Stimulated activated naive CD4-positive, alpha-beta T cell (primary cell): ENCODE results near the gene KCTD17.
A peak's percentile ranks its signal among the peaks of the same experiment; 100 is the strongest.

Experiments
- DNase-seq, 6 experiments: peaks; one replicate each; lab custom pipeline; 2025; lab: John Stamatoyannopoulos, UW

Gene KCTD17, protein sequence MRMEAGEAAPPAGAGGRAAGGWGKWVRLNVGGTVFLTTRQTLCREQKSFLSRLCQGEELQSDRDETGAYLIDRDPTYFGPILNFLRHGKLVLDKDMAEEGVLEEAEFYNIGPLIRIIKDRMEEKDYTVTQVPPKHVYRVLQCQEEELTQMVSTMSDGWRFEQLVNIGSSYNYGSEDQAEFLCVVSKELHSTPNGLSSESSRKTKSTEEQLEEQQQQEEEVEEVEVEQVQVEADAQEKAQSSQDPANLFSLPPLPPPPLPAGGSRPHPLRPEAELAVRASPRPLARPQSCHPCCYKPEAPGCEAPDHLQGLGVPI

DNA sequence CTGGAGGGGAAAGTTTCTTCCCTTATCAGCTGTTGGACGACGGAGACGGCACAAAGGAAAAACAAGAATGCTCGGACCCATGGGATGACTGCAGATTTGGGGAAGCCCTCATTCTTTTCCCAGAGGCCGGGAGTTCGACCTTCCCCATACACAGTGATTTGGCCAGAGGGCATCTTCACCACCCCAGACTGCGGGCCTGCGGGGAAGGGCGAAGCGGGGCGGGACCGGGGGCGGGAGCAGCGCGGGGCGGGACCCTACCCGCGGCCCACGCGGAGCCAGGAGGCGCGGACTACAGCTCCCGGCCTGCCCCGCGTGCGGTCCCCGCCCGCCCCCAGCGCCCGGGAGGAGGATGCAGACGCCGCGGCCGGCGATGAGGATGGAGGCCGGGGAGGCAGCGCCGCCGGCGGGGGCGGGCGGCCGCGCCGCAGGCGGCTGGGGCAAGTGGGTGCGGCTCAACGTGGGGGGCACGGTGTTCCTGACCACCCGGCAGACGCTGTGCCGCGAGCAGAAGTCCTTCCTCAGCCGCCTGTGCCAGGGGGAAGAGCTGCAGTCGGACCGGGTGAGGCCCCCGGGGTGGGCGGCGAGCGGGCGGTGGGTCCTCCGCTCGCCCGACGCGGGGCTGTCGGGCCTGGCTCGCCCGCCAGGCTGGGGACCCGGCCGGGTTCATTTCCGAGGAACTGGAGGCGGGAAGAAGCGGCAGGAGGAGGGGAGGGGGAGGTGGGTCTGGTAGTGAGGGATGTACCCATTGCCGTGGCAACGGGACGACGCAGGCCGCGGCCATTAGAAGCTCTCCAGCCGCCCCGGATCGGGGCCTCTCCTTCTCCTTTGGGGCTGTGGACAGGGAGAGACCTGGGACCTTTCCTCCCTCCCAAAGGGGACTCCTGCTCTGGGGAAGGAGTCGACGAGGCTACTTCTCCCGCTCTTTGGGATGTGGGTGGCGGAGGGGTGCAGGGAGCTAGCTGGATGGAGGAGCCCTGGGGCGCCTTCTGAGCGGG is at the start of gene KCTD17:
KCTD17 (plus strand) TSS at position 352 of the 995 bp plus-strand sequence; CDS start at position 371, 19 bp downstream.
- DNase-seq = peak; percentile 34 to 66 (median 54)

DNA sequence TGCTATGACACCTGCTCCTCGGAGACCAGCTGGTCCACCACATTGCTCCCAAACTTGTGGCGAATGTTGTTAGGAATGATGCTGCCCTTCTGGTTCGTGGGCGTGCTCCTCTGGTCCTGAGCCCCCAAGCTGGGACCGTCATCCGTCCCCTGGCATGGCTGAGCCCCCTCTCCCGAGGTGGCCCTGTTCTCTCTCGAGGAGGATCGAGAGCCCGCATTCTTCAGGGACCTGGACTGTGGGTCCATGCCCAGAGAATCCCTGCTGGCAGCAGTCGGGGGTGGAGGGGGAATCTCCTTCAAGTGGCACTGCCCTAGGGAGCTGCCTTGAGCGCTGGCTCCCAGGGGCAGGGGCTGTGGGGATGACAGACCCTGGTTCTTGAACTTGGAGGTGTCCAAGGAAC is 49.7 kb upstream of the KCTD17 start:
- DNase-seq = no peak

DNA sequence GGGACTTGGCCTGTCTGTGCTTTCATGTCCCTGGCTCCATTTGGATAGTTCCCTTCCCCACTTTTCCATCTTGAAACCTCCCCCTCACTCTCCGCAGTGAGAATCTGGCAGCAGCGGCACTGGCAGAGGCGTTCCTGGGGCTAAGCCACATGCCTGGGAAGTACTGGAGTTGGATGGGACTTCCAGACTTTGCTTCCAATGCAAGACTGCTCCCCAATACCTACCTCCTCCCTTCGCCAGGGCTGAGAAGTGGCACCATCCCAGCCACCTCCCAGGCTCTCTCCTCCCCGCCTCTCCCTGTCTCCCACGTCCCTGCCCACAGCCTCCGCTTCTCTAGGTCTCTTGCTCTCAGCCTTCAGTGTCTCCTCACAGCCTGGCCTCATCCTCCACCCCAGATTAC is 48.9 kb upstream of the KCTD17 start:
- DNase-seq = no peak

DNA sequence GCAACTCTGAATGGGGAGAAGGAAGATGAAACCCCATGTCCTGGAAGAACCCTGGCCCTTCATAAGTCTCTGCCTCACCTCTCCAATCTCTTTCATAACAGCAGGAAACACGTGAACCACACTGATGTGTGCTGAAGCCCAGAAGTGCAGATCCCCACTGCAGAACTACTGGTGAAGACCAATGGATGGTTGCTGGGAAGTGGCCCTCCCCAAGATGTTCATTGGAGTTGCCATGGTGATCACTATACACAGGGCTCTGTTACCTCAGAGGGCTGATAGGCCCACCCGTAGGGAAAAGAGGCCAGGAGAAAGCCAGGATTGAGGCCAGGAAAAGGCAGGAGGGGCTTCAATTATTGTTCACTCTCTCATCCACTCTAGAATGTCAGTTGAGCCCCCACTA is 43.9 kb upstream of the KCTD17 start:
- no peak for DNase-seq

DNA sequence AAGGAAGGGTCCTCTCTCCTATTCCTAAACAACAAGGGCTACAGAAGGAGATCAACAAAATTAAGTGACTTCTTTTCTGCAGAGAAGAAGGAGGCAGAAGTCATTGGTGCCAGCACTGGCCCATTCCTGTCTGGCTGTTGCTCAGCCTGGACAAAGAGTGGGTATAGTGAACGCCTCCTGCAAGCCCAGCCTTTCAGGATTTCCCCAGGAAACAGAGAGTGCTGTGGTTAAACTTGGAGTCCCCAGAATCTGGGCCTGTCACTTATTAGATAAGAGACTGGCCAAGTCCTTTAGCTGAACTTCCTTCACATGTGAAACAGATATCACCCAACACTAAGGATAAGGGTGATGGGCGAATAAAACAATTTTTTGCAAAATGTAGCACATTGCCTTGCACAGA is 43.2 kb upstream of the KCTD17 start:
- DNase-seq = no peak

DNA sequence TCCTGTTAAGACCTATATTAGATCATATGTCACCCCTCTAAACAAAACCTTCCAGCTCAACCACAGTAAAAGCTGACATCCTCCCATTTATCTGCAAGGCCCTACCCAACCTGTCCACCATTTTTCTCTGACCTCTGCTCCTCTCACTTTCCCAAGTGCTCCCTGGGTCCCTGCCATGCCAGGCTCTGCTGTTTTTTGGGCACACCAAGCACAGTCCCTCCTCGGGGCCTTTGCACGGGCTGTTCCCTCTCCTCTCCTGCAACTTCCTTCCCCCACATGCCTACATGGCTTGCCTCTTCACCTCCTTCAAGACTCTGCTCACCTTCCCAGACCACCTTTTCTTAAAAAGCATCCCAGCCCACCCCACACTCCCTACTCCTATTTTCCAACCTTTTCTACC is 42.1 kb upstream of the KCTD17 start:
- no peak for DNase-seq

DNA sequence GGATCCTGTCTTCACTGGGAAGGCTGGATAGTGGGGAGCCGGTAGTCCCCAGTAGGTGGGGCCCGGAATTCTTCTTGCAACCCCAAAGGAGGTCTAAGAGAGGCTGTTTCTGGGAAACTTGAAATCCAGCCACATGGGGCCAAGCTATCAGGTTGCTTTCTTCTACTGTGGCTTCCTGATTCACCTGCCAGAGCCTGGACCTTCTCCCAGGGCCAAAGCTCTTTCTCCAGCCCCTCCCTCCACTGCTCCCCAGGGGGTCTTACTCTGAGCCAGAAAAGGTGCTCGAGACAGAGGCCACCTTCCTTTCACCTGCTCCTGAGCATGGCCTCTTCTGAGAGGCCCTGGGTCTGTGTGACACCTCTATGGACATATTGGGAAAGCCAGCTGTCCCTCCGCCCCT is 41.4 kb upstream of the KCTD17 start:
- DNase-seq = no peak

DNA sequence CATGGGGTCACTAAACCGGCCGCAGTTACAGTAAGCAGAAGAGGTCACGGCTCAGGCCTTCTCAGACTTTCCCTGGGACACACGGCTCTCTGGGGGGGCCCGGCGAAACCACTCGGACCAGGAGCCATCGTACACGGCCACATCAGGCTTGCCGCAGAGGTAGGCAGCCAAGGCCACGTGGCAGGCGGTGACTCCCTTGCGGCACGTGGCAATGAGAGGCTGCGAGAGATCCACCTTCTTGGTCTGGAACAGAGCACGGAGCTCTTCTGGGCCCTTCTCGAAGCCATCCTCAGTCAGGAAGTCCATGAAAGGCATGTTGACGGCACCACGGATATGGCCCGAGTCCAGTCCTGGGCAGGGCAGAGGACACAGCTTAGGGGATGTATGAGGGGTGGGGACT is 40.6 kb upstream of the KCTD17 start:
- DNase-seq = no peak

DNA sequence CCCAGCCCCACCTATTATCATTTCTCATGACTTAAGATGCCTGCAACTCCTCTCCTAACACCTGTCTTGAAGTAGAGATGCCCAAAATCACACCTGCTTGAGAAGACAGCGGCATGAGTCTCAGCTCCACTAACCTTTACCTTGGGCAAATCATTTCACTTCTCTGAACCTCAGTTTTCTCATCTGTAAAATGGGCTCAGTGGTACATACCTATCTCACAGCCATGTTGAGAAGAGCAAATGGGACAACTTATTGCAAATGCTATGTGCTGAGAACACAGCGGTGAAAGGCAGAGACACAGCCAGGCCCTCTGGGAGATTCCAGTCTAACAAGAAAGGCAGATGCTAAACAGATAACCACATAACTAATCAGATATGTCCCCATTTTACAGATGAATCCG is 40.1 kb upstream of the KCTD17 start:
- no peak for DNase-seq

DNA sequence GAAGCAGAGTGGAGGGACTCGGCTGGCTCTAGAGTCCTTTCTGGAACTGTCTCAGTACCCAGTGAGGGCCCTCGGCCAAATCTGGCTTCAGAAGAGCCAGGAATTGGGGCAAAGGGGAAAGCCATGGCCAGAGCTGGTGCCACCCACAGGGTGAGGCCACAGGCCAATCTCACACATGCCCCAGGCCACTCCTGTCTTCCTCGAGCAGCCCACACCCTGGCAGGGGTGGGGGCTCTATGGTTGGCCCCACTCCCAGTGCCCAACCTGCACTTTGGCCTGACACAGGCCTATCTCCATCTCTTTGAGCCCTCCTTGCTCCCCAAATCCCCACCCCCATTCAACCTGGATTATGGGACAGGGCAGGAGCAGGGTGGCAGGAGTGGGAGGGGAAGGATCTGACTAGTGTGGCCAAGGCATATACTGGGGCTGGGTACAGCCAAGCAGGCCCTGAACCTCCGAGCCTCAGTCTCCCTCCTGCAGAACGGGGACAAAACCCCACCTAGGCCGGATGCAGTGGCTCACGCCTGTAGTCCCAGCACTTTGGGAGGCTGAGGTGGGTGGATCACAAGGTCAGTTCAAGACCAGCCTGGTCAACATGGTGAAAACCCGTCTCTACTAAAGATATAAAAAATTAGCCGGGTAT is 39.2 kb upstream of the KCTD17 start:
- DNase-seq = no peak

DNA sequence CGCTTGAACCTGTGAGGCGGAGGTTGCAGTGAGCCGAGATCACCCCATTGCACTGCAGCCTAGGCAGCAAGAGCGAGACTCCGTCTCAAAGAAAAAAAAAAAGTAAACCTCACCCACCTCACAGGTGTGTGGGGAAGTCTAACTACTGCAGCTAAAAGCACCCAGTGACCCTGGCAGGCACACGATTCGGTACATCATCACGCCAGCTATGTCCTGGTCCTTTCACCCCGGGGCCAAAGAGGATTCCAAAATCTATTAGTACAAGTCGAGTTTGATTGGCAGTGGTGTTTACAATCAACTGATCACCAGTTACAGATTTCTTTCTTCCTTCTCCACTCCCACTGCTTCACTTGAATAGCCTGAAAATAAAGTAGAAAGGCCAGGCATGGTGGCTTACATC is 38.6 kb upstream of the KCTD17 start:
- no peak for DNase-seq

DNA sequence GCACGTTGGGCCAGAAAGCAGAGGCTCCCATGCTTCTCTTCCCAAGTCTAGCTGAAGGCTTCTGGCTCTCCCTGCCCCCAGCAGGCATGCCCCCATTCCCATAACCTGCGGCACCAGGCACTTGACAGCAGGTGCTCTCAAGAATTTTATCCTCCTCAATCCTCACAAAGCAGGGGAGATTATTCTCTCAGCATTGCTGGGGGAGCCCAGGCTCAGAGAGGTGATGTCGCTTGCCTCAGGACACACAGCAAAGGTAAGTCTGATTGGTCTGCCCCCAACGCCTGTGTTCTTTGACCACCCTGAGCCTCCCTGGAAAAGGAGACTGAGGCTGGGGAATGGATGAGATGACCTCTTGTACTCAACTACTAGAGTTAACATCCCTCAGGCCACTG is 37.1 kb upstream of the KCTD17 start:
- no peak for DNase-seq

DNA sequence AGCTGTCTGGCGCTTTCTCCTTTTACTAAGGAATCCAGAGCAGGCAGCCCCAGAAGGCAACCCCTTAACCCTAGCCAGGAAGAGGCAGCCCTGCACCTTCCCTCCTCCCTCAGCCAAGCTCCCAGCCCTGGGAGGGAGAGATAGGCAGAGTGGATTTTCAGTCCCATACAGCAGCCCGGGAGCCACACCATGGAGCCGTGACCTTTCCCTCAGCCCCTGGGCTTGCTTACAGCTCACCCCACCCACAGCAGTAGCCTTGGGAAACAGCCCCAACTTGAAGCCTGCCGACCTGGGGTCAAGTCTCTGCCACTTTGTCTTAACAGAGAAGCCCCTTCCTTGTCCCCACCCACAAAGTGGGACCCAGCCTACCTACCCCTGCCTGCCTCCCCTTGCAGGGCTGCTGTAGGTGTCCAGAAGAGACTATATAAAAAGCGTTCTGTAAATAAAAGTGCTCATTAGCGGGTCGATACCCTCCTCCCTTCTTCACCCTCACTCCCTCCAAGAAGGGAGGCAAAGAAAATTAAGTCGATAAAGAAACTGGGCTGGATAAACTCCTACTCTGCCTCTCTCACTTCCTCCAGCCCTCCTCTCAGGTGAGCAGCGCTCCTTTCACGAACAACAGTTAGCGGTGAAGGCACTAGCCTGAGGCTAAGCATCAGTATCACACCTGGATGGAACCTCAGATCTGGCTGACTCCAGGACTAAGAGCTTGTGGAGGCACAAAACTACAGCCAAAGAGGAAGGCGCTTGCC is 36.5 kb upstream of the KCTD17 start:
- no peak for DNase-seq

DNA sequence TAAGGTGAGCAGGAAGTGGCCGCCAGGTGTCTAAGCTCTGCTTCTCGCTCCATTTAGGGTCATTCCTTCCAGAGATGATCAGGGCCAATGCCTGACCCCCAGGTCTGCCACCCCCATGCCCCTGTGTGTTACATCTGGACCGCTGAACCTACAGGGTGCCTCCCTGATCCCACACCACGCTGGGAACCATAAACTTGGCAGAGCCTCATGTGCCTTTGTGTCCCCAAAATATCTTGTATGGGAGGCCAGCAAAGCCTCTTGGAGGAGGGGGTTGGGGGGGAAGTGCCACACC is 36.0 kb upstream of the KCTD17 start:
- no peak for DNase-seq

DNA sequence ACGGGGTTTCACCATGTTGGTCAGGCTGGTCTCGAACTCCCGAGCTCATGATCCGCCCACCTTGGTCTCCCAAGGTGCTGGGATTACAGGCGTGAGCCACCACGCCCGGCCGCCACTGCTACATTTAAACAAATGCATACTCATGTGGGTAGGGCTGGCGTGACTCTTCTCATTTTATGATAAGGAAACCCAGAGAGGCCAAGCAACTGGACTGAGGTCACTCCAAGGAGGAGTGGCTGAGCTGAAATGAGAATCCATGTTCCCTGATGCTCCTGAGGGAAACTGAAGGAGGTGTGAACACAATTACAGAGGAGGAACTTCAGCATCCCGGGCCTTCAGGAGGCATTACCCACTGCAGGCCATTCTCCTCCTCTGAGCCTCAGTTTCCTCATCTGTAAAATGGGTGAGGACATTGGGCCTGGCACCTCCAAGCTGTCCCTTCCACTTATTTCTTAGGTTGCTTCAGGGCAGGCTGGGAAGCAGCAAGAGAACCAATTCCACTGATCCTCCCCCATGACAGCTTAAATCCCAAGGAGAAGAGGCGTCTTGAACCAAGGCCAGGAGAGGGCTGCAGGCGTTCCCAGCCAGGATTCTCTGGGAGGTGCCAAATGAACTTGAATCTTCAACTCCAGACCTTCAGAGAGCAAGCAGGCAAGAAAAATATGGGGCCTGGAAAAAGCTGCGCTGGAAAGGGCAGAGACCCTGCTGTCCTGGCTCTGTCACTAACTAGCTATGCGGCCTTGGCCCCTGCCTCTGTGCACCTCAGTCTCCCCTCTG is 35.2 kb upstream of the KCTD17 start:
- no peak for DNase-seq

DNA sequence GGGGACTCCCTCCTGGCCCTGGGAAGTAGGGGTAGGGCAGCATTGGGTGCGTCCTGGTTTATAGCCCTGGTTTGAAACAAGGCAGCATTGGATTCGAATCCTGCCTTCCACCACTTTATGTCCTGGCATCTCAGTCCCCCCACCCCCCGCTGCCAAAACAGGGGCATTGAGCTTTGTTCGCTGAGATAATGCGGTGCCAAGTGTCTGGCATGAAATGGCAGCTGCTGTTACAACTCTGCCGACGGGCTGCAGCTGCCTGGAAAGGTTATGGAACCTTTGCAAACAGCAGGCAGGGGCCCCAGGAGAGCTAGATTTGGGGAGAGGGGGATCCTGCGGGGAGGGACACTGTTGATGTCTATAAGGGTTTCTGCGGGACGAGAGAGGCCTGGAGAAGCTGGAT is 34.2 kb upstream of the KCTD17 start:
- DNase-seq = no peak

DNA sequence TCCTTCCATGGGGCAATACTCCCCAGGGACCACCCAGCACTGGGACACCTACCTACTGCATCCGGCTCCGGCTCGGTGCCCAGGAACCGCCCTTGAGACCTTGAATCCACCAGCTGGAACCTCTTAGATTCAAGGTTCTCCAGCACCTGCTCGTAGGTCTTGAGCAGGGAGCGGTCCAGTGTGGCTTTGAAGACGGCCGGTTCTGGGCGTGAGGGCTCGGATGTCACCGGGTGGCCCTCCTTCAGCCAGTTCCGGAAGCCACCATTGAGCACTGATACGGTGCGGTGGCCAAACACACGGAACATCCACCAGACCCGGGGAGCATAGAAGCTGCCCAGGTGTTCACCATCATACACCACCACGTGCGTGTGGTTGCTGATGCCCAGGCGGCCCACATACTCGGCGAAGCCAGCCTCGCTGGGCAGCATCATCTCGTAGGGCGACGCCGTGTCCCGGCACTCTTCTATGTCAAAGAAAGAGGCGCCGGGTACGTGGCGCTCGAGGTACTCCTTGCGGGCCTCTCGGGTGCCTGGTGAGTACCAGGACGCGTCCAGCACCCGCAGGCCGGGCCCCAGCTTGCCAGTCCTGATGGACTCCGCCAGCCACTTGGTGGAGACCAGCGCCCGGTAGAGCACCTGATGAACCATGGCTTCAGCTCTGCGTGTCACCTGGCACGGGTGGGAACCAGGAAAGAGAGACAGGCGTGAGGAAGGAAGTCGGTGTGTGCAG is 33.3 kb upstream of the KCTD17 start:
- no peak for DNase-seq

DNA sequence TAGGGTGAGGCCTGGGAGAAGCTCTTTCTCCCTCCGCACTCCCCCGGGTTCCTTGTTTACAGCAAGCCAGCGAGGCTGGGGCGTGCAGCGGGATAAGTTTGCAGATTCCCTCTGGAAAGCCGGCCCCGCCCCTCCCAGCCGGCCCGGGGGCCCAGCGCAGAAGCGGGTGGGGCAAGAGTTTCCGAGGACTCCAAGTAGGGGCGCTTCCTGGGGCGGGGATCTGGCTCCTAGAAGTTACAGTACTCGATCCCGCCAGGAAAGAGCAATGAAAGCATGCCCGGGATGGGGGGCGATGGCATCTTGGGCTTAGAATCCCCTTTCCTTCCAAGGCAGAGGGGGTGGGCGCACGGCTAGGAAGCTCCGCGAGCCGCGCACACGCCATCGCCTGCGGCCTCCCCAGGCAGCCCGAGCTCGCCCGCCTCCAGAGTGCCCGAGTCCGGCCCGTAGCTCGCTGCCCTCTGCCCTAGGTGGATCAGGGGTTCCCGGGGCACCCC is 32.7 kb upstream of the KCTD17 start:
- no peak for DNase-seq

DNA sequence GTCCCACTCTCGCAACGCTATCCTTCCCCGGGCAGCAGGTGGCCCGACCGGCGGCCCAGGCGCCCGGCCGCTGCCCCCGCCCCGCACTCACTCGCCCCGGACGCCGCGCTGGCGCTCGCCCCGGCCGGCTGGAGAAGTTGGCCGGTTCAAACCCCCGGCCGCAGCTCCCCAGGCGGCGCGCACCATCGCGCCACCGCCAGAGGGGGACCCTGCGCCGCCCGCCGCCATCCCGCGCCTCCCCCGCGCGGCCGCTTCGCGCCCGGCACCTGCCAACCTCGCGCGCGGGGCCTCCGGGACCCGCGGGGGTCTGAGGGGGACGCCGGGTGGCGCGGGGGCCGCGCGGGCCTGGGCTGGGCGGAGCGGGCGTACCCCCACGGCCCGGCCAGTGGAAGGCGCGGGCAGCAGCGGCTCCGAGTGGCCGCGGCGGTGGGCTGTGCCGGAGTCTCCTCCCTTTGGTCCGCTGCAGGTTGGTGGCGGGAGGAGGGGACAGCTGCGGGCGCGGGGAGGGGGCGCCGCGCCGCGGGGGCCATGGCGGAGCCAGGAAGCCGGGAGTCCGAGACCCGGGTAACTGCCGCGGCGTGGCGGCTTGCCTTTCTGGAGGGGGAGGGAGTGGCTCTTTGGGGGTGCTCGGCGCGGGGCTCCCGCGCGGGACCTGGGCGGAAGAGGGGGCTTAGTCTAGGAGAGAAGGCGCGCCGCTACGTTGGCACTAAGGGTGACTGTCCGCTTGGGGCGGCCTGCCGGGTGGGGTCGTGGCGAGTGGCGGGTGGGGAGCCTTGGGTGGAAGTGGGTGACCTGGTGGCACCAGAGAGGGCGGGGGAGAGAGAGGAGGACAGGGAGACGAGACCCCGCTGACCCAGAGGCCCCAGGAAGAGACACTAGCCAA is 32.0 kb upstream of the KCTD17 start, which contains the start of the genes MPST and TST:
MPST (plus strand) TSS at position 434 of the 883 bp plus-strand sequence; CDS start at position 529, 95 bp downstream.
TST (minus strand) TSS at position 139 of the 883 bp plus-strand sequence. CDS start 715 bp downstream, outside the sequence.
- DNase-seq = peak in 1 of 6 experiments; percentile 17
